ENCODE data around the gene PGGHG.

PGGHG gene

GRCh38 chr11:339963-340362 is 51.0 kb downstream of the PGGHG start:
- TF ChIP-seq CTCF (IDR thresholded peaks at IDR 0.05) = no peak
- H3K9me3 ChIP-seq (ENCODE audit: control insufficient read depth, low read length) = no peaks in the 10 kb centered on the region
- H3K79me2 ChIP-seq = no peaks in the 10 kb centered on the region
- no peaks in the 10 kb centered on the region for H3K4me1 ChIP-seq
- H2AFZ ChIP-seq = no peak overlapping the region
- H3K27ac ChIP-seq = no peak overlapping the region
- H3K27me3 ChIP-seq (ENCODE audit: control insufficient read depth, insufficient read depth, low read length) = no peaks in the 10 kb centered on the region
- H3K36me3 ChIP-seq (ENCODE audit: control insufficient read depth, insufficient read depth, low read length) = no peaks in the 10 kb centered on the region
- H3K4me3 ChIP-seq (ENCODE audit: low read depth, low read length) = no peak overlapping the region
- no peak overlapping the region for H3K4me2 ChIP-seq (ENCODE audit: low read length)
- no peak overlapping the region for H3K9ac ChIP-seq

- no peak for TF ChIP-seq CTCF (IDR thresholded peaks at IDR 0.05)
- no peaks in the 10 kb centered on the region for H3K79me2 ChIP-seq
- no peak overlapping the region for H3K9ac ChIP-seq
- H3K36me3 ChIP-seq (ENCODE audit: control insufficient read depth, insufficient read depth, low read length) = no peaks in the 10 kb centered on the region
- H3K4me2 ChIP-seq (ENCODE audit: low read length) = no peak overlapping the region
- H3K27me3 ChIP-seq (ENCODE audit: control insufficient read depth, insufficient read depth, low read length) = no peaks in the 10 kb centered on the region
- H3K9me3 ChIP-seq (ENCODE audit: control insufficient read depth, low read length) = no peaks in the 10 kb centered on the region
- no peaks in the 10 kb centered on the region for H3K4me1 ChIP-seq
- no peak overlapping the region for H2AFZ ChIP-seq
- no peak overlapping the region for H3K27ac ChIP-seq
- H3K4me3 ChIP-seq (ENCODE audit: low read depth, low read length) = no peak overlapping the region
These were observed 51.9 kb downstream of the PGGHG start for GRCh38 chr11:340539-341512.

GRCh38 chr11:342328-342727 is 53.4 kb downstream of the PGGHG start:
- Histone ChIP-seq H2AFZ (peak overlapping the region; percentile 54), H3K27ac (peak overlapping the region; percentile 19), H3K9ac (no peak overlapping the region), H3K9me3 (ENCODE audit: control insufficient read depth, low read length) (no peaks in the 10 kb centered on the region), H3K4me1 (no peaks in the 10 kb centered on the region), H3K79me2 (no peaks in the 10 kb centered on the region), H3K4me3 (ENCODE audit: low read depth, low read length) (no peak overlapping the region), H3K27me3 (ENCODE audit: control insufficient read depth, insufficient read depth, low read length) (no peaks in the 10 kb centered on the region), H3K4me2 (ENCODE audit: low read length) (no peak overlapping the region), H3K36me3 (ENCODE audit: control insufficient read depth, insufficient read depth, low read length) (no peaks in the 10 kb centered on the region)
- no peak for TF ChIP-seq CTCF (IDR thresholded peaks at IDR 0.05)

- Histone ChIP-seq H3K4me1 (no peaks in the 10 kb centered on the region), H3K36me3 (ENCODE audit: control insufficient read depth, insufficient read depth, low read length) (no peaks in the 10 kb centered on the region)
These were observed 56.1 kb downstream of the PGGHG start for GRCh38 chr11:344836-345578.

More at GRCh38 chr11:344836-345578, 56.1 kb downstream of the PGGHG start:
- no peak overlapping the region for H3K4me2 ChIP-seq (ENCODE audit: low read length)
- TF ChIP-seq CTCF (IDR thresholded peaks at IDR 0.05) = no peak
- no peak overlapping the region for H3K27ac ChIP-seq
- no peak overlapping the region for H3K4me3 ChIP-seq (ENCODE audit: low read depth, low read length)
- H3K79me2 ChIP-seq = no peaks in the 10 kb centered on the region
- H3K9me3 ChIP-seq (ENCODE audit: control insufficient read depth, low read length) = no peaks in the 10 kb centered on the region
- H3K9ac ChIP-seq = no peak overlapping the region
- no peaks in the 10 kb centered on the region for H3K27me3 ChIP-seq (ENCODE audit: control insufficient read depth, insufficient read depth, low read length)
- H2AFZ ChIP-seq = no peak overlapping the region

All from parathyroid adenoma (tissue), 2 donors.